ENCODE data around the gene DUSP12. TPM values are rescaled to one million over a fixed set of nuclear protein-coding genes. Genes with fewer than 3 reads are reported as not detected.
"Not testable (repeated sequence)": the region's sequence is repeated elsewhere in the genome, so short reads cannot be mapped to it uniquely, and the experiment has no call there.

DUSP12 gene
- total and polyA plus RNA-seq, 7 experiments from 2014 or later = 16.1 to 75.2 (median 29.0) TPM

DNA sequence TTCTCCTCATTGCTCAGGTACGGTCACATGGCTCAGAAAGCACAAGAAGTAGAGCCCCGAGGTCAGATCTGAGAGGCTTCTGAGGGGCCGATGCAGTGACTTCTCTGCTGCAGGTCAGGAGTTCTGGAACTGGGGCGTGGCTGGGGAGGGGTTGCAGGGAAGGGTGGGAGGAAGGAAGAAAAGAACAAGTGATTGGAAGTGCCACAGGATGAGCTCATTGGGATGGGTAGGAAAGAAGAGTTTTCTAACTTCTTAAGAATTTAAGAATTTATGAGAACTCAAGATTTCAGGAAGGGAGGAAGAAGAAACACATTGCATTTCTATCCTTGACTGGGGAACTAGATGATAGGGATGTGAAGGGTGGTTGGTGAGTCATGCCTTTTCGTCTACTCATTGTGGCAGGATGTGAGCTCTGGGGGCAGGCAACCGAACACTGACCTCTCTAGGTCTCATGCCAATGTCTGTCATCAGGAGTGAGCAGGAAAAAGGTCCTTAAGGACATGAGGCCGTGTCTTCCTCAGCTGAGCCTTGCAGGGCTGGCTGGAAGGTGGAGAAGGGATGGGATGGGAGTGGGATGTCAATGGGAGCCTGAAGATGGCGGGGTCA is 27.7 kb upstream of the DUSP12 start:
- Mint-ChIP-seq H3K4me3 (peak overlapping the region in 1 of 10 donors; percentile 65), H3K4me1 (peaks cover 13 to 25% (median 18%) of the 10 kb centered on the region in 7 donors), H3K27me3 (peaks cover 0 to 78% (median 0%) of the 10 kb centered on the region in 5 donors), H3K27ac (no peak overlapping the region), H3K36me3 (no peaks in the 10 kb centered on the region), H3K9me3 (no peaks in the 10 kb centered on the region)
- no peaks in the 10 kb centered on the region for H3K36me3 ChIP-seq (ENCODE audit: control insufficient read depth in 2 of 3, insufficient read depth in 3 of 3, low read length in 3 of 3)
- H3K9me3 ChIP-seq (ENCODE audit: control insufficient read depth in 2 of 3, low read length in 3 of 3) = no peaks in the 10 kb centered on the region
- ChIA-PET CTCF (no interaction called here), POLR2A (interaction anchor here (0.6 kb wide), 1 partner anchor 157 kb away, joined by 7 read pairs; no protein-coding TSS in a partner anchor)
- DNase-seq (no peak), ATAC-seq (peak; percentile 57)
- H3K4me3 ChIP-seq (ENCODE audit: low read length) = no peak overlapping the region
- no peaks in the 10 kb centered on the region for H3K4me1 ChIP-seq (ENCODE audit: control insufficient read depth in 2 of 2, insufficient read depth in 2 of 2, low read length in 2 of 2)
- no peaks in the 10 kb centered on the region for H3K27me3 ChIP-seq (ENCODE audit: control insufficient read depth in 2 of 2, insufficient read depth in 2 of 2, low read length in 2 of 2)
- no peak overlapping the region for H3K27ac ChIP-seq (ENCODE audit: low read depth, low read length)
- intact Hi-C loops (cut with micrococcal nuclease) = loop anchor here in 1 of 2 donors (10.0 kb wide), 1 partner anchor 1797 kb away; the partner anchor contains the start of gene TAGLN2

- ChIA-PET CTCF (interaction anchor here (1.0 kb wide), 1 partner anchor 235 kb away, joined by 3 read pairs; no protein-coding TSS in a partner anchor), POLR2A (interaction anchor here (0.6 kb wide), 1 partner anchor 157 kb away, joined by 7 read pairs; no protein-coding TSS in a partner anchor)
- Histone ChIP-seq H3K27ac (ENCODE audit: low read depth, low read length) (no peak overlapping the region), H3K27me3 (ENCODE audit: control insufficient read depth in 2 of 2, insufficient read depth in 2 of 2, low read length in 2 of 2) (no peaks in the 10 kb centered on the region), H3K4me3 (ENCODE audit: low read length) (no peak overlapping the region), H3K4me1 (ENCODE audit: control insufficient read depth in 2 of 2, insufficient read depth in 2 of 2, low read length in 2 of 2) (peaks cover 0 to 3% of the 10 kb centered on the region in 2 donors), H3K36me3 (ENCODE audit: control insufficient read depth in 2 of 3, insufficient read depth in 3 of 3, low read length in 3 of 3) (no peaks in the 10 kb centered on the region), H3K9me3 (ENCODE audit: control insufficient read depth in 2 of 3, low read length in 3 of 3) (no peaks in the 10 kb centered on the region)
- no peaks in the 10 kb centered on the region for H3K9me3 Mint-ChIP-seq
- peaks cover 9 to 25% (median 19%) of the 10 kb centered on the region in 7 donors for H3K4me1 Mint-ChIP-seq
- H3K4me3 Mint-ChIP-seq = no peak overlapping the region
- no peaks in the 10 kb centered on the region for H3K36me3 Mint-ChIP-seq
- no peak for ATAC-seq
- DNase-seq = no peak
- H3K27me3 Mint-ChIP-seq = peaks cover 0 to 72% (median 0%) of the 10 kb centered on the region in 5 donors
- intact Hi-C loops (cut with micrococcal nuclease) = loop anchor here in 1 of 2 donors (10.0 kb wide), 1 partner anchor 1798 kb away; the partner anchor contains the start of gene TAGLN2
- H3K27ac Mint-ChIP-seq = no peak overlapping the region
These were observed 27.2 kb upstream of the DUSP12 start for GRCh38 chr1:161722406-161722805.

- H3K36me3 Mint-ChIP-seq = no peaks in the 10 kb centered on the region
- no peak overlapping the region for H3K27ac ChIP-seq (ENCODE audit: low read depth, low read length)
- H3K4me1 ChIP-seq (ENCODE audit: control insufficient read depth in 2 of 2, insufficient read depth in 2 of 2, low read length in 2 of 2) = peaks cover 5 to 11% of the 10 kb centered on the region in 2 donors
- peaks cover 0 to 2% (median 0%) of the 10 kb centered on the region in 11 donors for H3K9me3 Mint-ChIP-seq
- H3K27ac Mint-ChIP-seq = no peak overlapping the region
- CTCF ChIA-PET = interaction anchor here (1.0 kb wide), 1 partner anchor 236 kb away, joined by 3 read pairs; no protein-coding TSS in a partner anchor
- DNase-seq (no peak), ATAC-seq (no peak)
- H3K4me3 ChIP-seq (ENCODE audit: low read length) = no peak overlapping the region
- H3K4me1 Mint-ChIP-seq = peaks cover 14 to 35% (median 29%) of the 10 kb centered on the region in 7 donors
- intact Hi-C loops (cut with micrococcal nuclease) = loop anchor here in 1 of 2 donors (10.0 kb wide), 1 partner anchor 1799 kb away; the partner anchor contains the start of gene TAGLN2
- no peaks in the 10 kb centered on the region for H3K27me3 ChIP-seq (ENCODE audit: control insufficient read depth in 2 of 2, insufficient read depth in 2 of 2, low read length in 2 of 2)
- H3K9me3 ChIP-seq (ENCODE audit: control insufficient read depth in 2 of 3, low read length in 3 of 3) = no peaks in the 10 kb centered on the region
- H3K27me3 Mint-ChIP-seq = peaks cover 0 to 76% (median 0%) of the 10 kb centered on the region in 5 donors
- H3K4me3 Mint-ChIP-seq = peak overlapping the region in 2 of 10 donors; percentile 33 to 34
- POLR2A ChIA-PET = interaction anchor here (0.6 kb wide), 1 partner anchor 47 kb away, joined by 3 read pairs; no protein-coding TSS in a partner anchor
- H3K36me3 ChIP-seq (ENCODE audit: control insufficient read depth in 2 of 3, insufficient read depth in 3 of 3, low read length in 3 of 3) = no peaks in the 10 kb centered on the region
These were observed 26.0 kb upstream of the DUSP12 start for GRCh38 chr1:161723459-161724141.

DNA sequence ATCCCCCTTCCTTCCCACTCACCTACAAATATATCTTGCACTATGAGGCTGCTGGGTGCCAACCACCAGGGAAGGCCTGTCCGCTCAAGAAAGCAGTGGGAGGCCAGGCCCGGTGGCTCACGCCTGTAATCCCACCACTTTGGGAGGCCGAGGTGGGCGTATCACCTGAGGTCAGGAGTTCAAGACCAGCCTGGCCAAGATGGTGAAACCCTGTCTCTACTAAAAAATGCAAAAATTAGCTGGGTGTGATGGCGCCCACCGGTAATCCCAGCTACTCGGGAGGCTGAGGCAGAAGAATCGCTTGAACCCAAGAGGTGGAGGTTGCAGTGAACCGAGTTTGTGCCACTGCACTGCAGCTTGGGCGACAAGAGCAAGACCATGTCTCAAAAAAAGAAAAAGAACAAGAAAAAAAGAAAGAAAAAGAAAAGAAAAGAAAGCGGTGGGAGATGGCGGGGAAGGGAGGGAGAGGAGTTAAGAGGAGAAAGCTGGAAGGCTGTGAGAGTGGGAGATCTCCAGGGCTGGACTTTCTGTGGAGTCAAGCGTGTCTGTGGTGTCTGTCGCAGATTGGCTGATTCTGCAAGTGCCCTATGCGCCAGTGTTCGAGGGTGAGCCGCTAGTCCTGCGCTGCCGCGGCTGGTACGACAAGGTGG is 24.2 kb upstream of the DUSP12 start:
- not testable (repeated sequence) for H3K27me3 ChIP-seq (ENCODE audit: control insufficient read depth in 2 of 2, insufficient read depth in 2 of 2, low read length in 2 of 2); H3K9me3 Mint-ChIP-seq; H3K36me3 Mint-ChIP-seq; H3K9me3 ChIP-seq (ENCODE audit: control insufficient read depth in 2 of 3, low read length in 3 of 3); H3K36me3 ChIP-seq (ENCODE audit: control insufficient read depth in 2 of 3, insufficient read depth in 3 of 3, low read length in 3 of 3); H3K27ac ChIP-seq (ENCODE audit: low read depth, low read length); ATAC-seq; DNase-seq
- Histone ChIP-seq H3K4me1 (ENCODE audit: control insufficient read depth in 2 of 2, insufficient read depth in 2 of 2, low read length in 2 of 2) (peaks cover 11 to 13% of the 10 kb centered on the region in 2 donors), H3K4me3 (ENCODE audit: low read length) (peak overlapping the region; percentile 93)
- peak overlapping the region; percentile 89 to 100 (median 99) for H3K4me3 Mint-ChIP-seq
- ChIA-PET POLR2A (interaction anchor here (0.8 to 5.3 kb wide), 9 partner anchors 9 to 1597 kb away, joined by 3 to 60 read pairs (median 9); partner anchors contain the start of genes DUSP12 and NUF2), CTCF (interaction anchor here (0.7 to 2.7 kb wide), 4 partner anchors 13 to 506 kb away, joined by 3 to 36 read pairs (median 4); partner anchors contain the start of gene DUSP12)
- H3K27me3 Mint-ChIP-seq = peaks cover 0 to 75% (median 0%) of the 10 kb centered on the region in 5 donors
- peaks cover 22 to 47% (median 33%) of the 10 kb centered on the region in 7 donors for H3K4me1 Mint-ChIP-seq
- H3K27ac Mint-ChIP-seq = peak overlapping the region in 5 of 9 donors; percentile 67 to 94 (median 77)
- intact Hi-C loops (cut with micrococcal nuclease) = loop anchor here (5.0 to 10.0 kb wide), 4 partner anchors 43 to 1801 kb away; partner anchors contain the start of genes TAGLN2 (in 1 of the 2) and TOMM40L (in 1 of the 2)

DNA sequence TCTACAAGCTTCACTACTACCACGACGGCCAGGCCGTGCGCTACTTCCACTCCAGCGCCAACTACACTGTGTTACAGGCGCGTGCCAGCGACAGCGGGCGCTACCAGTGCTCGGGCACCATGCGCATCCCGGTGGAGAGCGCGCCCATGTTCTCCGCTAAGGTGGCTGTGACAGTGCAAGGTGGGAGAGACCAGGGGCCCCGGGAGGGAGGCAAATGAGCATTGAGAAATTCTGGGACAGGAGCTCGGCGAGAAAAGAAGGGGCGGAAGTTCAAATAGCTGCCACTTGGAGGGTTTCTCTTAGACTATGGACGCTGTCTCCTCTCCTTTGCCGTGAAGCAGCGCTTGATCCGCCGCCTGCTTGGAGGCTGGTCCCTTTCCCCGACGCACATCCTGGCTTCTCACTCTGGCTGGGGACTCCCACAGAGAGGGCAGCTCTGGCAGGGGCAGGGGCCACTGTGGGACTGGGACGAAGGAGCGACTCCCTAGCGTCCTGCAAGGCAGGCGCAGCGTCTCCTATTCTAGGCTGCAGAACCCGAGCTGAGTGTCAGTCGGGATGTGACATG is 23.6 kb upstream of the DUSP12 start:
- Histone ChIP-seq H3K9me3 (ENCODE audit: control insufficient read depth in 2 of 3, low read length in 3 of 3) (no peaks in the 10 kb centered on the region), H3K36me3 (ENCODE audit: control insufficient read depth in 2 of 3, insufficient read depth in 3 of 3, low read length in 3 of 3) (no peaks in the 10 kb centered on the region), H3K27me3 (ENCODE audit: control insufficient read depth in 2 of 2, insufficient read depth in 2 of 2, low read length in 2 of 2) (no peaks in the 10 kb centered on the region), H3K4me3 (ENCODE audit: low read length) (peak overlapping the region; percentile 93), H3K4me1 (ENCODE audit: control insufficient read depth in 2 of 2, insufficient read depth in 2 of 2, low read length in 2 of 2) (peaks cover 11 to 16% of the 10 kb centered on the region in 2 donors), H3K27ac (ENCODE audit: low read depth, low read length) (peak overlapping the region; percentile 50)
- CTCF ChIA-PET = interaction anchor here (0.7 to 2.7 kb wide), 7 partner anchors 12 to 337 kb away, joined by 3 to 36 read pairs (median 4); partner anchors contain the start of genes DUSP12 and OLFML2B
- Mint-ChIP-seq H3K4me3 (peak overlapping the region; percentile 89 to 100 (median 99)), H3K9me3 (peaks cover 0 to 2% (median 0%) of the 10 kb centered on the region in 11 donors), H3K27me3 (peaks cover 0 to 76% (median 0%) of the 10 kb centered on the region in 5 donors), H3K27ac (peak overlapping the region; percentile 38 to 94 (median 72)), H3K36me3 (peaks cover 0 to 3% (median 0%) of the 10 kb centered on the region in 5 donors), H3K4me1 (peaks cover 22 to 49% (median 35%) of the 10 kb centered on the region in 7 donors)
- ATAC-seq (peak; percentile 36), DNase-seq (peak; percentile 19 to 54 (median 46))
- POLR2A ChIA-PET = interaction anchor here (0.8 to 5.3 kb wide), 12 partner anchors 10 to 1596 kb away, joined by 3 to 60 read pairs (median 6); partner anchors contain the start of genes DUSP12 and NUF2
- intact Hi-C loops (cut with micrococcal nuclease) = loop anchor here (1.0 to 10.0 kb wide), 10 partner anchors 15 to 1801 kb away; partner anchors contain the start of genes DUSP12 (in 2 of the 2), ATF6 (in 1 of the 2), TAGLN2 (in 1 of the 2) and TOMM40L (in 1 of the 2)

Measured in naive thymus-derived CD4-positive, alpha-beta T cell (primary cell).